Liver (tissue), 3 donors: ENCODE results near the gene RB1.

ENCODE experiments used
- FOXA1 ChIP-seq: IDR thresholded peaks from 2 replicates; pipeline ENCODE4 v1.6.1; 2016; ENCODE audit warnings: antibody characterized with exemption
- GABPA ChIP-seq, 2 donors: IDR thresholded peaks in 1 of 2; conservative IDR thresholded peaks in 1 of 2; 2 replicates each; pipeline ENCODE4 v1.6.1; 2016; ENCODE audit warnings: antibody characterized with exemption in 2 of 2, mild to moderate bottlenecking in 1 of 2, moderate library complexity in 1 of 2
- JUND ChIP-seq, 2 donors: IDR thresholded peaks; 2 replicates each; pipeline ENCODE4 v1.6.1; 2016; ENCODE audit warnings: antibody characterized with exemption in 2 of 2
- RAD21 ChIP-seq, 2 donors: IDR thresholded peaks; 2 replicates each; pipeline ENCODE4 v1.6.1; 2016; ENCODE audit warnings: antibody characterized with exemption in 2 of 2, mild to moderate bottlenecking in 2 of 2
- REST ChIP-seq: IDR thresholded peaks from 2 replicates; pipeline ENCODE4 v1.6.1; 2016; ENCODE audit warnings: antibody characterized with exemption, mild to moderate bottlenecking
- RXRA ChIP-seq, 2 donors: IDR thresholded peaks; 2 replicates each; pipeline ENCODE4 v1.6.1; 2017 to 2018; ENCODE audit warnings: antibody characterized with exemption in 2 of 2, mild to moderate bottlenecking in 1 of 2
- SP1 ChIP-seq: IDR thresholded peaks from 2 replicates; pipeline ENCODE4 v1.6.1; 2018; ENCODE audit warnings: antibody characterized with exemption, mild to moderate bottlenecking
- TAF1 ChIP-seq: conservative IDR thresholded peaks from 2 replicates; pipeline ENCODE4 v1.6.1; 2016; ENCODE audit warnings: antibody characterized with exemption, mild to moderate bottlenecking
- YY1 ChIP-seq: IDR thresholded peaks from 2 replicates; pipeline ENCODE4 v1.6.1; 2016; ENCODE audit warnings: antibody characterized with exemption, mild to moderate bottlenecking
- TF ChIP-seq, protein P1 (sequence below): fragments of 150-350 bp; IDR thresholded peaks from 2 replicates; pipeline ENCODE4 v1.5.1; 2017; ENCODE audit warnings: improper control_type of control experiment, low read depth, low read length; ENCODE audit not compliant: missing input control
- TF ChIP-seq, protein P2 (sequence below): IDR thresholded peaks from 2 replicates; pipeline ENCODE4 v1.6.1; 2016; ENCODE audit warnings: antibody characterized with exemption
- donor health status: healthy.
- donor health status: healthy.

DNA sequence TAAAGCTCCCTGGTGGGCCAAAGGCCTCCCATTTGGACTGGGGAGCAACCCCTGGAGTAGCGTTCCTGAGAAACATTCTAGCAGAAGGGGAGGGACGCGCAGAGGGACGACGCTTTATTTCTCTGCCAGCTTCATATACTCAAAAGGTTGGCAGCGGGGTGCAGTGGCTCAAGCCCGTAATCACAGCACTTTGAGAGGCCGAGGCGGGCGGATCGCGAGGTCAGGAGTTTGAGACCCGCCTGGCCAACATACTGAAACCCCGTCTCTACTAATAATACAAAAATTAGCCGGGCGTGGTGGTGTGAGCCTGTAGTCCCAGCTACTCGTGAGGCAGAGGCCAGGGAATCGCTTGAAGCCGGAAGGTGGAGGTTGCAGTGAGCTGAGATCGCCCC lies 16.8 kb downstream of the RB1 start:
- TF ChIP-seq, protein P1, sequence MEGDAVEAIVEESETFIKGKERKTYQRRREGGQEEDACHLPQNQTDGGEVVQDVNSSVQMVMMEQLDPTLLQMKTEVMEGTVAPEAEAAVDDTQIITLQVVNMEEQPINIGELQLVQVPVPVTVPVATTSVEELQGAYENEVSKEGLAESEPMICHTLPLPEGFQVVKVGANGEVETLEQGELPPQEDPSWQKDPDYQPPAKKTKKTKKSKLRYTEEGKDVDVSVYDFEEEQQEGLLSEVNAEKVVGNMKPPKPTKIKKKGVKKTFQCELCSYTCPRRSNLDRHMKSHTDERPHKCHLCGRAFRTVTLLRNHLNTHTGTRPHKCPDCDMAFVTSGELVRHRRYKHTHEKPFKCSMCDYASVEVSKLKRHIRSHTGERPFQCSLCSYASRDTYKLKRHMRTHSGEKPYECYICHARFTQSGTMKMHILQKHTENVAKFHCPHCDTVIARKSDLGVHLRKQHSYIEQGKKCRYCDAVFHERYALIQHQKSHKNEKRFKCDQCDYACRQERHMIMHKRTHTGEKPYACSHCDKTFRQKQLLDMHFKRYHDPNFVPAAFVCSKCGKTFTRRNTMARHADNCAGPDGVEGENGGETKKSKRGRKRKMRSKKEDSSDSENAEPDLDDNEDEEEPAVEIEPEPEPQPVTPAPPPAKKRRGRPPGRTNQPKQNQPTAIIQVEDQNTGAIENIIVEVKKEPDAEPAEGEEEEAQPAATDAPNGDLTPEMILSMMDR, result no peak
- no peak for TF ChIP-seq REST
- no peak for TF ChIP-seq SP1
- no peak for TF ChIP-seq JUND (IDR thresholded peaks at IDR 0.05)
- no peak for TF ChIP-seq RAD21 (IDR thresholded peaks at IDR 0.05)
- no peak for TF ChIP-seq RXRA (IDR thresholded peaks at IDR 0.05)
- TF ChIP-seq GABPA (IDR thresholded peaks at IDR 0.05 in 1 of 2, conservative IDR thresholded peaks at IDR 0.05 in 1 of 2), result no peak
- TF ChIP-seq YY1, result no peak
- TF ChIP-seq, protein P2, sequence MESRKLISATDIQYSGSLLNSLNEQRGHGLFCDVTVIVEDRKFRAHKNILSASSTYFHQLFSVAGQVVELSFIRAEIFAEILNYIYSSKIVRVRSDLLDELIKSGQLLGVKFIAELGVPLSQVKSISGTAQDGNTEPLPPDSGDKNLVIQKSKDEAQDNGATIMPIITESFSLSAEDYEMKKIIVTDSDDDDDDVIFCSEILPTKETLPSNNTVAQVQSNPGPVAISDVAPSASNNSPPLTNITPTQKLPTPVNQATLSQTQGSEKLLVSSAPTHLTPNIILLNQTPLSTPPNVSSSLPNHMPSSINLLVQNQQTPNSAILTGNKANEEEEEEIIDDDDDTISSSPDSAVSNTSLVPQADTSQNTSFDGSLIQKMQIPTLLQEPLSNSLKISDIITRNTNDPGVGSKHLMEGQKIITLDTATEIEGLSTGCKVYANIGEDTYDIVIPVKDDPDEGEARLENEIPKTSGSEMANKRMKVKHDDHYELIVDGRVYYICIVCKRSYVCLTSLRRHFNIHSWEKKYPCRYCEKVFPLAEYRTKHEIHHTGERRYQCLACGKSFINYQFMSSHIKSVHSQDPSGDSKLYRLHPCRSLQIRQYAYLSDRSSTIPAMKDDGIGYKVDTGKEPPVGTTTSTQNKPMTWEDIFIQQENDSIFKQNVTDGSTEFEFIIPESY, result no peak
- no peak for TF ChIP-seq FOXA1
- TF ChIP-seq TAF1, result no peak
